Measurements from ENCODE around the gene ZBTB46.
"Not testable (repeated sequence)": the region's sequence is repeated elsewhere in the genome, so short reads cannot be mapped to it uniquely, and the experiment has no call there.

ZBTB46 gene

GRCh38 chr20:63814891-63815614 is 16.0 kb downstream of the ZBTB46 start:
- DNase-seq (ENCODE audit: low spot score): no peak

- no peak for DNase-seq (ENCODE audit: low spot score)
Measured at GRCh38 chr20:63811491-63811875, 19.6 kb downstream of the ZBTB46 start.

DNA sequence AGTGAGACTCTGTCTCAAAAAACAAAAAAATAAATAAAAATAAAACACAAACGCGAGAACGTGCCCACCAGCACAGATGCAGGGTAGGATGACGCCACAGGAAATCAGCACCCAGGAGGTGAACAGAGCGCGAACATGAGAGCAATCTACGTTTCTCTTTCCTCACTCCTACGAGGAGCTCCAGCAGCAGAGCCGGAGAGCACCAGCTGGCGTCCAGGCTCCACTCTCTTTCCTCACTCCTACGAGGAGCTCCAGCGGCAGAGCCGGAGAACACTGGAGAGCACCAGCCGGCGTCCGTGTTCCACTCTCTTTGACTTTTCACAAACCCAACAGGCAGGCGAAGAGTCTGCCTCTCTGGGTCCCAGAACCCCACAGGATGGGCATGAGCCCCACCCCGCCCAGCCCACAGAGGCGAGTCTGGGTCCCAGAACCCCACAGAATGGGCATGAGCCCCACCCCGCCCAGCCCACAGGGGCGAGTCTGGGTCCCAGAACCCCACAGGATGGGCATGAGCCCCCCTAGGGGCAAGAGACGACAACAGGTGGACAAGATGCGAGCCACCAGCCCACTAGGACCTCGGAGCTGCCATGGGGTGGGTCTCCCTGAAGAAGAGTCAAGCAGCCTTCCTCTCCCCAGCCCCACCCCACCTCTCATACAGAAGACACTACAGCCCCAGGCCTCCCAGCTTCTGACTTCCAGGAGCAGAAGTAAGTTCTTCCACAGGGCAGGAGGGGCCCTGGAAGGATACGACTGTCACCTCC is 20.2 kb downstream of the ZBTB46 start:
- DNase-seq (ENCODE audit: low spot score): no peak

GRCh38 chr20:63809856-63810255 is 21.2 kb downstream of the ZBTB46 start:
- DNase-seq (ENCODE audit: low spot score): no peak

- DNase-seq (ENCODE audit: low spot score): no peak
Measured at GRCh38 chr20:63808964-63809674, 21.9 kb downstream of the ZBTB46 start.

- DNase-seq (ENCODE audit: low spot score): no peak
Measured at GRCh38 chr20:63808145-63808724, 22.8 kb downstream of the ZBTB46 start.

GRCh38 chr20:63807654-63808053 is 23.4 kb downstream of the ZBTB46 start:
- no peak for DNase-seq (ENCODE audit: low spot score)

GRCh38 chr20:63804308-63804636 is 26.8 kb downstream of the ZBTB46 start:
- DNase-seq (ENCODE audit: low spot score): no peak

DNA sequence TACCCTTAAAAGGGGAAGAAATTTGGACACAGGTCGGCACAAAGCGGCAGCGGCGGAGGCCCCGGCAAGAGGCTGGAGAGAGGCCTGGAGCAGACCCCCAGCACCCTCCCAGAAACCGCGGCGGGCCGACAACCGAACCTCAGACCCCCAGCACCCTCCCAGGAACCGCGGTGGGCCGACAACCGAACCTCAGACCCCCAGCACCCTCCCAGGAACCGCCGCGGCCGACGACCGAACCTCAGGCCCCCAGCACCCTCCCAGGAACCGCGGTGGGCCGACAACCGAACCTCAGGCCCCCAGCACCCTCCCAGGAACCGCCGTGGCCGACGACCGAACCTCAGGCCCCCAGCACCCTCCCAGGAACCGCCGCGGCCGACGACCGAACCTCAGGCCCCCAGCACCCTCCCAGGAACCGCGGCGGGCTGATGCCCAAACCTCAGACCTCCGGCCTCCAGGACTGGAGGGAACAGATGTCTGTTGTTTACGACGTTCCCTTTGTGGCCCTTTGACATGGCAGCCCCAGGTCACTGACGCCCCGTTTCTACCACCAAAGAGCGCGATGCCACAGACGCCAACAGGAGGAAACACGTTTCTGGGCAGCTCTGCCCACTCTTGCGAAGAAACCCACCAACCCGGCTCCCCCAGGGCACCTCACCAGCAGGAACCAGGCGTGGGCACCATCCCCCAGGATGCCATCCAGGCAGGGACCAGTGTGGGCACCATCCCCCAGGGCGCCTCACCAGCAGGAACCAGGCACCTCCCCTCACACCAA is 28.4 kb downstream of the ZBTB46 start:
- DNase-seq (ENCODE audit: low spot score): no peak

DNA sequence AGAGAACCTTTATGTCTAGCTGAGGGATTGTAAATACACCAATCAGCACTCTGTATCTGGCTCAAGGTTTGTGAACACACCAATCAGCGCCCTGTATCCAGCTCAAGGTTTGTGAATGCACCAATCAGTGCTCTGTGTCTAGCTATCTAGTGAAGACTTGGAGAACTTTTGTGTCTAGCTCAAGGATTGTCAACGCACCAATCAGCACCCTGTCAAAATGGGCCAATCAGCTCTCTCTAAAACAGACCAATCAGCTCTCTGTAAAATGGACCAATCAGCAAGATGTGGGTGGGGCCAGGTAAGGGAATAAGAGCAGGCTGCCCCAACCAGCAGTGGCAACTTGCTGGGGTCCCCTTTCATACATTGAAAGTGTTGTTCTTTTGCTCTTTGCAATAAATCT is 29.9 kb downstream of the ZBTB46 start:
- DNase-seq (ENCODE audit: low spot score): not testable (repeated sequence)

GRCh38 chr20:63800411-63800810 is 30.7 kb downstream of the ZBTB46 start:
- DNase-seq (ENCODE audit: low spot score): not testable (repeated sequence)

- not testable (repeated sequence) for DNase-seq (ENCODE audit: low spot score)
Measured at GRCh38 chr20:63799127-63799526, 31.9 kb downstream of the ZBTB46 start.

DNA sequence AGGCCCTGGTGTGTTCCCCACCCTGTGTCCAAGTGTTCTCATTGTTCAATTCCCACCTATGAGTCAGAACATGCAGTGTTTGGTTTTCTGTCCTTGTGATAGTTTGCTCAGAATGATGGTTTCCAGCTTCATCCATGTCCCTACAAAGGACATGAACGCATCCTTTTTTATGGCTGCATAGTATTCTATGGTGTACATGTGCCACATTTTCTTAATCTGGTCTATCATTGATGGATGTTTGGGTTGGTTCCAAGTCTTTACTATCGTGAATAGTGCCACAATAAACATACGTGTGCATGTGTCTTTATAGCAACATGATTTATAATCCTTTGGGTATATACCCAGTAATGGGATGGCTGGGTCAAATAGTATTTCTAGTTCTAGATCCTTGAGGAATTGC is 33.9 kb downstream of the ZBTB46 start:
- DNase-seq (ENCODE audit: low spot score): not testable (repeated sequence)

GRCh38 chr20:63795178-63795830 is 35.8 kb downstream of the ZBTB46 start:
- no peak for DNase-seq (ENCODE audit: low spot score)

GRCh38 chr20:63794614-63795013 is 36.5 kb downstream of the ZBTB46 start:
- DNase-seq (ENCODE audit: low spot score): no peak

GRCh38 chr20:63792866-63793265 is 38.2 kb downstream of the ZBTB46 start:
- no peak for DNase-seq (ENCODE audit: low spot score)

- peak; percentile 26 for DNase-seq (ENCODE audit: low spot score)
Measured at GRCh38 chr20:63791497-63792156, 39.4 kb downstream of the ZBTB46 start.

- DNase-seq (ENCODE audit: low spot score): no peak
Measured at GRCh38 chr20:63790572-63791168, 40.4 kb downstream of the ZBTB46 start.

GRCh38 chr20:63789836-63790571 is 41.1 kb downstream of the ZBTB46 start:
- no peak for DNase-seq (ENCODE audit: low spot score)

DNA sequence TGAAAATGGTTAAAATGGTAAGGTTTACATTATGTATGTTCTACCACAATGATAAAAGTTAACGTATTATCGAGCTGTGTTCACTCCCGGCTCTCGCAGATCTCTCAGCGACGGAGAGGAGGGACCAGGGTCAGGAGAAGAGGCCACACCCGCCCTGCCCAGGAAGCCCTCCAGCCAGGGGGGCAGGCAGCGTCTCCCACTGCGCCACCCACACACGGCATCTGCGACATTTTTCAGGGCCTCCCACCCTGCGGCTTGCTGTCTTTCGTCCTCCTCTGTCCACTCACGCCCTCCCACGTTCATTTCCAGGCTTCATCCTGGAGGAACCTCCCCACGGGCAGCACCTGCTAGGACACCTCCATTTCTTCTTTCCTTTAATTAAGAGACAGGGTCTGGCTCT is 43.3 kb downstream of the ZBTB46 start:
- DNase-seq (ENCODE audit: low spot score): no peak
